PC-3 (cell line): Measurements from ENCODE around the gene GBX2. TPM values are rescaled to one million over a fixed set of nuclear protein-coding genes. Genes with fewer than 3 reads are reported as not detected.

Experiments used
- ATAC-seq: fragments of 200-7000 bp; cut with Tn5 transposase; 2 replicates; pipeline ENCODE4 v1.9.1; 2020; ENCODE audit warnings: mild to moderate bottlenecking, moderate library complexity
- BruUV-seq: library from RNA; stranded (reverse); fragments of 400-500 nt; replicated peaks from 2 replicates; lab custom pipeline; 2021; lab: Mats Ljungman, UMichigan
- CTCF ChIA-PET: fragments of 300-600 bp; sonication (Branson Sonifier 250); formaldehyde crosslinking; loops from one replicate; lab custom pipeline; 2022; ENCODE audit warnings: antibody characterized with exemption; lab: Charles Lee
- POLR2A ChIA-PET: fragments of 300-600 bp; sonication (Branson Sonifier 250); formaldehyde crosslinking; loops from one replicate; lab custom pipeline; 2022; ENCODE audit warnings: antibody characterized with exemption; ENCODE audit not compliant: unreplicated experiment; lab: Charles Lee
- DNase-seq: peaks from one replicate; pipeline ENCODE4 v3.0.0-alpha.2; 2015
- H2AFZ ChIP-seq: fragments of 300-600 bp; sonication (generic); 2 replicates; pipeline ENCODE4 v1.6.0; 2016; ENCODE audit warnings: antibody characterized with exemption, low read length
- H3F3A ChIP-seq: fragments of 300-600 bp; sonication (generic); one replicate; pipeline ENCODE4 v1.6.0; 2017; ENCODE audit warnings: antibody characterized with exemption, low read length, control low read depth, mild to moderate bottlenecking; ENCODE audit not compliant: unreplicated experiment
- H3K27ac ChIP-seq: fragments of 300-600 bp; sonication (generic); 2 replicates; pipeline ENCODE4 v1.5.1; 2016; ENCODE audit warnings: mild to moderate bottlenecking, low read length
- H3K27me3 ChIP-seq: fragments of 300-600 bp; sonication (generic); 2 replicates; pipeline ENCODE4 v1.6.1; 2016; ENCODE audit warnings: low read length, mixed read lengths
- H3K36me3 ChIP-seq: fragments of 300-600 bp; sonication (generic); 2 replicates; pipeline ENCODE4 v1.6.1; 2016; ENCODE audit warnings: low read depth, mixed run types, low read length, mixed read lengths
- H3K4me1 ChIP-seq: fragments of 300-600 bp; sonication (generic); 2 replicates; pipeline ENCODE4 v1.5.1; 2016; ENCODE audit warnings: low read length; ENCODE audit not compliant: insufficient read depth
- H3K4me2 ChIP-seq: fragments of 300-600 bp; sonication (generic); 2 replicates; pipeline ENCODE4 v1.6.0; 2016; ENCODE audit warnings: low read length
- H3K4me3 ChIP-seq: fragments of 300-600 bp; sonication (generic); 2 replicates; pipeline ENCODE4 v1.5.1; 2016; ENCODE audit warnings: mild to moderate bottlenecking, low read length, mixed read lengths
- H3K79me2 ChIP-seq: fragments of 300-600 bp; sonication (generic); 2 replicates; pipeline ENCODE4 v1.6.1; 2017; ENCODE audit warnings: low read length, mixed read lengths
- H3K9ac ChIP-seq: fragments of 300-600 bp; sonication (generic); 2 replicates; pipeline ENCODE4 v1.6.0; 2016; ENCODE audit warnings: mild to moderate bottlenecking, low read length
- H3K9me2 ChIP-seq: fragments of 300-600 bp; sonication (generic); replicated peaks from 2 replicates; pipeline ENCODE4 v1.6.1; 2016; ENCODE audit warnings: mixed run types, low read length, mixed read lengths
- H3K9me3 ChIP-seq: fragments of 300-600 bp; sonication (generic); 2 replicates; pipeline ENCODE4 v1.6.1; 2016; ENCODE audit warnings: low read length, mixed read lengths
- H4K20me1 ChIP-seq: fragments of 300-600 bp; sonication (generic); 2 replicates; pipeline ENCODE4 v1.6.1; 2016; ENCODE audit warnings: low read length, mixed read lengths
- EZH2 ChIP-seq: fragments of 300-600 bp; sonication (generic); IDR thresholded peaks from one replicate; pipeline ENCODE4 v1.6.1; 2017; ENCODE audit warnings: antibody characterized with exemption, mild to moderate bottlenecking, low read length; ENCODE audit not compliant: unreplicated experiment
- EZH2phosphoT487 ChIP-seq: fragments of 300-600 bp; sonication (generic); IDR thresholded peaks from 2 replicates; pipeline ENCODE4 v1.6.1; 2018; ENCODE audit warnings: mild to moderate bottlenecking, antibody characterized with exemption, low read length, borderline replicate concordance
- intact Hi-C: fragments of 100-400 bp; cut with micrococcal nuclease; formaldehyde crosslinking; loops from 2 replicates; pipeline ENCODE4 v1.9.0; 2023
- total RNA-seq: library from RNA; depleted of rRNA; stranded (reverse); fragments of >200 nt; gene quantifications from 2 replicates; pipeline ENCODE4 v1.2.3, GENCODE V29; 2014
- TF ChIP-seq, protein P1 (sequence below): fragments of 300-600 bp; sonication (generic); conservative IDR thresholded peaks from 2 replicates; pipeline ENCODE4 v1.5.1; 2017; ENCODE audit warnings: antibody characterized with exemption, low read depth, mild to moderate bottlenecking, low read length

Gene GBX2
- total RNA-seq, 1 experiment from 2014 or later: 30.5 TPM

DNA sequence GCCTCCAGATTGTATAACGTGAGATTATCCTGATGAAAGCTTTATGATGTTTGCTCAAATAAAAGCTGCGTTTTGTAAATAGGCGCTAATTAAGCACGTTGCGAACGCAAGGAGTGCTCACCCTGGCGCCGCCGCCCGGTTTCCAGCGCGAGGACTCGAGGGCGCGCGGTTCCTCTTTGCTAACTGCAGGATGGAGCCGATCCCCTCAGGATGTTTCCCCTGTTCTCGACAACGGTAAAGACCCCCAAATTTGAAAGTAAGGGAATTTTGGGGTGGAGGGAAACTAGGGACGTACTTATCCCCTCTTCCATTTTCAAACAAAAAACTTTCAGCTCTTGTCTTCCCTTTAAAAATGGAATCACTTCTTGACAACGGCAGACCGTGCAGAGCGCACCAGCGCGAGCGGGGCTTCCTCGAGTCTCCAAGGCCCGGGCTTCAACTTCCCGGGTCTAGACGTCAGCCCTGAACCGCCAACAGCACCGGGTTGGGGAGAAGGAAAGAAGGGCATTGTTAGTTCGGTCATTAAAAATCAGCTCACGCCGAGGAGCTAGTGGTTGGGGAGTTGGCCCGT, 1.1 kb upstream of the GBX2 start:
- peaks cover 10% of the 10 kb centered on the region for H3K4me1 ChIP-seq
- H3K4me3 ChIP-seq: peak overlapping the region; percentile 91
- H4K20me1 ChIP-seq: no peaks in the 10 kb centered on the region
- TF ChIP-seq, protein P1, sequence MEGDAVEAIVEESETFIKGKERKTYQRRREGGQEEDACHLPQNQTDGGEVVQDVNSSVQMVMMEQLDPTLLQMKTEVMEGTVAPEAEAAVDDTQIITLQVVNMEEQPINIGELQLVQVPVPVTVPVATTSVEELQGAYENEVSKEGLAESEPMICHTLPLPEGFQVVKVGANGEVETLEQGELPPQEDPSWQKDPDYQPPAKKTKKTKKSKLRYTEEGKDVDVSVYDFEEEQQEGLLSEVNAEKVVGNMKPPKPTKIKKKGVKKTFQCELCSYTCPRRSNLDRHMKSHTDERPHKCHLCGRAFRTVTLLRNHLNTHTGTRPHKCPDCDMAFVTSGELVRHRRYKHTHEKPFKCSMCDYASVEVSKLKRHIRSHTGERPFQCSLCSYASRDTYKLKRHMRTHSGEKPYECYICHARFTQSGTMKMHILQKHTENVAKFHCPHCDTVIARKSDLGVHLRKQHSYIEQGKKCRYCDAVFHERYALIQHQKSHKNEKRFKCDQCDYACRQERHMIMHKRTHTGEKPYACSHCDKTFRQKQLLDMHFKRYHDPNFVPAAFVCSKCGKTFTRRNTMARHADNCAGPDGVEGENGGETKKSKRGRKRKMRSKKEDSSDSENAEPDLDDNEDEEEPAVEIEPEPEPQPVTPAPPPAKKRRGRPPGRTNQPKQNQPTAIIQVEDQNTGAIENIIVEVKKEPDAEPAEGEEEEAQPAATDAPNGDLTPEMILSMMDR: no peak
- TF ChIP-seq EZH2 (no peak), EZH2phosphoT487 (no peak)
- DNase-seq (no peak), ATAC-seq (no peak)
- peak overlapping the region; percentile 92 for H2AFZ ChIP-seq
- H3K9ac ChIP-seq: peak overlapping the region; percentile 66
- H3K9me3 ChIP-seq: no peaks in the 10 kb centered on the region
- H3K27me3 ChIP-seq: no peaks in the 10 kb centered on the region
- POLR2A ChIA-PET: no interaction called here
- no peaks in the 10 kb centered on the region for H3K9me2 ChIP-seq
- intact Hi-C loops: loop anchor here (5.0 kb wide), 1 partner anchor 122 kb away; no protein-coding TSS in a partner anchor
- H3K27ac ChIP-seq: no peak overlapping the region
- no peaks in the 10 kb centered on the region for H3F3A ChIP-seq
- peak overlapping the region; percentile 99 for H3K4me2 ChIP-seq
- CTCF ChIA-PET: interaction anchor here (0.8 kb wide), 1 partner anchor 11 kb away, joined by 5 read pairs; no protein-coding TSS in a partner anchor
- no peaks in the 10 kb centered on the region for H3K36me3 ChIP-seq
- H3K79me2 ChIP-seq: peaks cover 41% of the 10 kb centered on the region
- BruUV-seq: TSS peak; percentile 67

DNA sequence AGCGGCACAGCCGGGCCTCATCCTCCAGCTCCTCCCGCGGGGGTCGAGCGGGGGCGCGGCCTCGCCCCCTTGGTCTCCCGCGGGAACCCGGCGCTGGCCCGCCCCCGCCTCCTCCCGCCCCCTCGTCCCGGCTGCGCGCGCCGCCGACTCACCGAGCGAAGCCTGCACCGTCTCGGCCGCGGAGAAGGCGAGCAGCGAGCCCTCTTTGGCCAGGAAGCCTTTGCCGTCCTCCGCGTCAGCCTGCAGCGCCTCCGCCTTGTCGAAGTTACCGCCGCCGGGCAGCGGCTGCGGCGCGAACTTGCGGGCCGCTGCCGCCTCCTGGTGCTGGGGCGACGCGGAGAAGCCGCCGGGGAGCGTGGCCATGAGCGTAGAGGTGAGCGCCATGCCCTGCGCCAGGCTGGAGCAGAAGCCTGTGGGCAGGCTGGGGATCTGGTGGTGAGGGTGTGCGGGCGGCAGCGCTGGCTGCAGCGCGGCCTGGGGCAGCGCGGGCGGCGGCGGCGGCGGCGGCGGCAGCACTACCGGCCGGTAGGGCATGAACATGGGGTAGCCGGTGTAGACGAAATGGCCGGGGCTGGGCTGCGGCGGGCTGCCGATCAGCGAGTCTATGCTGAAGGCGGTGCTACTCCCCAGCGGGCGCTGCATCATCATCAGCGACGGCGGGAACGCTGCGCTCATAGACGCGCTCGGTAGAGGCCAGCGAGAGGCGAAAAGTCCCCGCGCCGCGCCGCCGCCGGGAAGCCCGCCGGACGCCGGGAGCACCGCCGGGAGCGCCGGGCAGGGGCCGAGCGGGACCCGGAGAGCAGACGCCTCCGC, 683 bp downstream of the GBX2 start:
- no peaks in the 10 kb centered on the region for H3F3A ChIP-seq
- no peak for TF ChIP-seq EZH2phosphoT487
- TF ChIP-seq, protein P1: 0 out of 2 replicates have a peak, but pooled peaks have one; percentile 18
- H3K79me2 ChIP-seq: peaks cover 41% of the 10 kb centered on the region
- H3K9me3 ChIP-seq: no peaks in the 10 kb centered on the region
- ATAC-seq (peak; percentile 39), DNase-seq (peak; percentile 54)
- CTCF ChIA-PET: interaction anchor here (0.8 kb wide), 1 partner anchor 13 kb away, joined by 5 read pairs; no protein-coding TSS in a partner anchor
- no peaks in the 10 kb centered on the region for H3K27me3 ChIP-seq
- intact Hi-C loops: loop anchor here (5.0 kb wide), 1 partner anchor 120 kb away; no protein-coding TSS in a partner anchor
- H3K27ac ChIP-seq: no peak overlapping the region
- H3K4me1 ChIP-seq: peaks cover 10% of the 10 kb centered on the region
- POLR2A ChIA-PET: interaction anchor here (0.6 kb wide), 1 partner anchor 142 kb away, joined by 3 read pairs; no protein-coding TSS in a partner anchor
- peak overlapping the region; percentile 63 for H3K9ac ChIP-seq
- H2AFZ ChIP-seq: peak overlapping the region; percentile 92
- H3K9me2 ChIP-seq: no peaks in the 10 kb centered on the region
- no peaks in the 10 kb centered on the region for H3K36me3 ChIP-seq
- no TSS peak for BruUV-seq
- H3K4me3 ChIP-seq: peak overlapping the region; percentile 91
- no peaks in the 10 kb centered on the region for H4K20me1 ChIP-seq
- H3K4me2 ChIP-seq: peak overlapping the region; percentile 99
